Effector memory CD8-positive, alpha-beta T cell (primary cell): Measurements from ENCODE around the gene BCKDHA.
A peak's percentile ranks its signal among the peaks of the same experiment; 100 is the strongest.
"Not testable (repeated sequence)": the region's sequence is repeated elsewhere in the genome, so short reads cannot be mapped to it uniquely, and the experiment has no call there.

Experiments used
- ATAC-seq: fragments of 150-1000 bp; cut with Tn5 transposase; replicated peaks from 2 replicates; pipeline ENCODE4 v1.10.0; 2021; ENCODE audit warnings: mild to moderate bottlenecking, moderate library complexity
- DNase-seq, 3 experiments: peaks; one replicate each; pipeline ENCODE4 v3.0.0; 2021
- H3K27ac Mint-ChIP-seq, 2 donors: one replicate each; pipeline ENCODE4 v1.8.0; 2022; ENCODE audit warnings: mild to moderate bottlenecking in 2 of 2, mixed read lengths in 2 of 2, moderate library complexity in 2 of 2
- H3K27me3 Mint-ChIP-seq, 2 donors: one replicate each; pipeline ENCODE4 v1.8.0; 2022; ENCODE audit warnings: mixed read lengths in 2 of 2
- H3K36me3 Mint-ChIP-seq: one replicate; pipeline ENCODE4 v1.8.0; 2022; ENCODE audit warnings: mild to moderate bottlenecking, moderate library complexity, mixed read lengths; ENCODE audit not compliant: insufficient read depth
- H3K4me1 Mint-ChIP-seq, 2 donors: one replicate each; pipeline ENCODE4 v1.8.0; 2022; ENCODE audit warnings: low read depth in 2 of 2, mixed read lengths in 2 of 2
- H3K4me3 Mint-ChIP-seq, 2 donors: one replicate each; pipeline ENCODE4 v1.8.0; 2022; ENCODE audit warnings: mild to moderate bottlenecking in 2 of 2, mixed read lengths in 2 of 2, moderate library complexity in 2 of 2
- H3K9me3 Mint-ChIP-seq, 2 donors: one replicate each; pipeline ENCODE4 v1.8.0; 2022; ENCODE audit warnings: mixed read lengths in 2 of 2

Gene BCKDHA

GRCh38 chr19:41463257-41464256, 65.9 kb downstream of the BCKDHA start:
- H3K4me3 Mint-ChIP-seq = peak overlapping the region; percentile 46 to 50

More at GRCh38 chr19:41463257-41464256, 65.9 kb downstream of the BCKDHA start:
- not testable (repeated sequence) for H3K36me3 Mint-ChIP-seq, H3K4me1 Mint-ChIP-seq, ATAC-seq, DNase-seq, H3K9me3 Mint-ChIP-seq
- H3K27ac Mint-ChIP-seq = peak overlapping the region; percentile 7 to 14
- H3K27me3 Mint-ChIP-seq = peaks cover 84 to 98% of the 10 kb centered on the region in 2 donors
